ENCODE measurements around the gene SURF4. TPM values are rescaled to one million over a fixed set of nuclear protein-coding genes. Genes with fewer than 3 reads are reported as not detected.

Gene SURF4
- polyA plus RNA-seq, 2 of the 4 experiments (the other 2 are of a cell fraction), result 159 to 169 TPM

GRCh38 chr9:133390713-133391112, 14.9 kb upstream of the SURF4 start:
- WGBS (ENCODE audit: missing lambda C conversion rate), result 61% methylated on average over 7 of the region's 7 CpGs
- H3K9me3 ChIP-seq, result no peaks in the 10 kb centered on the region
- no peaks in the 10 kb centered on the region for H3K4me1 ChIP-seq
- no peak overlapping the region for H3K4me3 ChIP-seq
- H3K27ac ChIP-seq, result no peak overlapping the region
- CTCF ChIA-PET, result no interaction called here
- TF ChIP-seq HOXA7 (CRISPR knock-in tag; IDR thresholded peaks at IDR 0.05) (no peak), NR3C1 (IDR thresholded peaks at IDR 0.05) (no peak), MAFK (IDR thresholded peaks at IDR 0.05; ENCODE audit: partially characterized antibody) (no peak), JUN (IDR thresholded peaks at IDR 0.05) (no peak), ZFP36 (IDR thresholded peaks at IDR 0.05; ENCODE audit: borderline replicate concordance, partially characterized antibody) (no peak)
- H3K4me2 ChIP-seq, result no peak overlapping the region
- POLR2A ChIA-PET, result no interaction called here
- ATAC-seq (no peak), FAIRE-seq (no peak), DNase-seq (ENCODE audit: low read depth in 1 of 2, low spot score in 1 of 2) (no peak)

GRCh38 chr9:133389562-133389961, 13.7 kb upstream of the SURF4 start:
- 87% methylated on average over 7 of the region's 13 CpGs for WGBS (ENCODE audit: missing lambda C conversion rate)
- CTCF ChIA-PET, result interaction anchor here (1.2 kb wide), 1 partner anchor 242 kb away, joined by 4 read pairs; no protein-coding TSS in a partner anchor
- no peak for FAIRE-seq

GRCh38 chr9:133389025-133389557, 13.2 kb upstream of the SURF4 start:
- WGBS (ENCODE audit: missing lambda C conversion rate), result 96% methylated on average over 8 of the region's 12 CpGs
- FAIRE-seq (no peak), ATAC-seq (no peak), DNase-seq (ENCODE audit: low read depth in 1 of 2, low spot score in 1 of 2) (no peak)
- ChIA-PET CTCF (interaction anchor here (1.0 to 1.2 kb wide), 3 partner anchors 12 to 241 kb away, joined by 3 to 4 read pairs (median 4); partner anchors contain the start of gene STKLD1), POLR2A (interaction anchor here (1.0 kb wide), 1 partner anchor 70 kb away, joined by 4 read pairs; the partner anchor contains the start of gene CACFD1)
- Histone ChIP-seq H3K4me2 (no peak overlapping the region), H3K27ac (no peak overlapping the region), H3K4me3 (no peak overlapping the region), H3K4me1 (no peaks in the 10 kb centered on the region), H3K9me3 (no peaks in the 10 kb centered on the region)
- no peak for TF ChIP-seq KDM1A (IDR thresholded peaks at IDR 0.05; ENCODE audit: low read depth)
- TF ChIP-seq BCL3 (IDR thresholded peaks at IDR 0.05), result no peak
- no peak for TF ChIP-seq EHF (CRISPR knock-in tag; IDR thresholded peaks at IDR 0.05)
- TF ChIP-seq EP300 (IDR thresholded peaks at IDR 0.05), result no peak
- no peak for TF ChIP-seq PHF8 (IDR thresholded peaks at IDR 0.05; ENCODE audit: borderline replicate concordance, low read depth)
- no peak for TF ChIP-seq ATOH8 (CRISPR knock-in tag; IDR thresholded peaks at IDR 0.05; ENCODE audit: low read depth)
- TF ChIP-seq KDM5A (IDR thresholded peaks at IDR 0.05), result no peak
- no peak for TF ChIP-seq ESRRA (IDR thresholded peaks at IDR 0.05; ENCODE audit: borderline replicate concordance, low read length)
- TF ChIP-seq CEBPB (IDR thresholded peaks at IDR 0.05), result no peak
- TF ChIP-seq NFE2L2 (conservative IDR thresholded peaks at IDR 0.05; ENCODE audit: low read length), result no peak
- no peak for TF ChIP-seq GATA3 (IDR thresholded peaks at IDR 0.05; ENCODE audit: borderline replicate concordance)
- TF ChIP-seq NR3C1 (IDR thresholded peaks at IDR 0.05), result no peak
- no peak for TF ChIP-seq CTCF (IDR thresholded peaks at IDR 0.05)
- TF ChIP-seq RAD21 (conservative IDR thresholded peaks at IDR 0.05 in 1 of 2, IDR thresholded peaks at IDR 0.05 in 1 of 2), result no peak
- no peak for TF ChIP-seq CBX2 (IDR thresholded peaks at IDR 0.05; ENCODE audit: borderline replicate concordance, low read depth)
- TF ChIP-seq HOXB13 (CRISPR knock-in tag; IDR thresholded peaks at IDR 0.05; ENCODE audit: low read depth), result no peak
- TF ChIP-seq E2F6 (IDR thresholded peaks at IDR 0.05; ENCODE audit: borderline replicate concordance, low read depth), result no peak
- no peak for TF ChIP-seq RNF2 (IDR thresholded peaks at IDR 0.05; ENCODE audit: borderline replicate concordance, low read depth)
- TF ChIP-seq MAFK (IDR thresholded peaks at IDR 0.05; ENCODE audit: partially characterized antibody), result no peak
- TF ChIP-seq CHD4 (IDR thresholded peaks at IDR 0.05; ENCODE audit: borderline replicate concordance), result no peak

More at GRCh38 chr9:133389562-133389961, 13.7 kb upstream of the SURF4 start:
- POLR2A ChIA-PET, result interaction anchor here (1.0 kb wide), 1 partner anchor 70 kb away, joined by 4 read pairs; the partner anchor contains the start of gene CACFD1
- no peaks in the 10 kb centered on the region for H3K4me1 ChIP-seq
- DNase-seq (ENCODE audit: low read depth in 1 of 2, low spot score in 1 of 2) (no peak), ATAC-seq (no peak)
- TF ChIP-seq CEBPB (IDR thresholded peaks at IDR 0.05), result no peak
- TF ChIP-seq EP300 (IDR thresholded peaks at IDR 0.05), result no peak
- no peak for TF ChIP-seq POLR2AphosphoS2 (conservative IDR thresholded peaks at IDR 0.05; ENCODE audit: low read length)
- no peak for TF ChIP-seq JUN (IDR thresholded peaks at IDR 0.05)
- no peak for TF ChIP-seq FOXS1 (CRISPR knock-in tag; IDR thresholded peaks at IDR 0.05)
- no peak for TF ChIP-seq BHLHE40 (IDR thresholded peaks at IDR 0.05; ENCODE audit: low read depth, low read length)
- H3K9me3 ChIP-seq, result no peaks in the 10 kb centered on the region
- H3K27ac ChIP-seq, result no peak overlapping the region
- H3K4me3 ChIP-seq, result no peak overlapping the region
- H3K4me2 ChIP-seq, result no peak overlapping the region
